ENCODE data around the gene FCHSD2.

GRCh38 chr11:72860592-72860991, 281.5 kb downstream of the FCHSD2 start:
- TF ChIP-seq POLR2AphosphoS5 (IDR thresholded peaks at IDR 0.05) (no peak), POLR2A (IDR thresholded peaks at IDR 0.05) (no peak)

Data from suprapubic skin (tissue), 4 donors.